Measurements from ENCODE around the gene ESYT3.

The ESYT3 gene

DNA sequence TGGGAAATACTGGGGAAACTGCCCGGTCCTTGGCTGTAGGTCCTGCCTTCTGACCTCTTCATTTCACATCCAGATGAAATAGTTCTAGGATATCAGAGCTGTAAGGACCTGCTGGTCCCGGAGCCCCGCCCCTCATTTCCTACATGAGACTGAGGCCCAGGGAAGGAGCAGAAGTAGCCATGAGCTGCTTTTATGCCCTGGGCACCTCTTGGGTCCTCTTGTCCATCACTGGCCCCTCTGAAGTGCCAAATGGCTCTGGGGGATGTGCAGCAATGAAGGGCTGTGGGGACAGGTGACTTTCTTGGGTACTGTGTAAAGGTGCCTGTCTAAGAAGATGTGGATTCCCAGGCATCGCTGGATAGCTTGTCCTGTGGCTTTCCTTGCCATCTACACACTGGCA, 40.3 kb upstream of the ESYT3 start:
- H3K27ac ChIP-seq, result no peak overlapping the region
- no peak for TF ChIP-seq CTCF (IDR thresholded peaks at IDR 0.05)
- intact Hi-C loops (cut with DNase I; ENCODE audit: low total_unique reads), result no loop called here

GRCh38 chr3:138394686-138395085, 39.7 kb upstream of the ESYT3 start:
- Histone ChIP-seq H3K4me3 (no peak overlapping the region), H3K9me3 (no peaks in the 10 kb centered on the region), H3K27me3 (no peaks in the 10 kb centered on the region), H3K27ac (no peak overlapping the region), H3K4me1 (peaks cover 0 to 12% (median 10%) of the 10 kb centered on the region in 4 donors), H3K36me3 (peaks cover 9 to 18% (median 16%) of the 10 kb centered on the region in 3 donors)
- intact Hi-C loops (cut with DNase I; ENCODE audit: low total_unique reads), result no loop called here
- DNase-seq, result no peak
- TF ChIP-seq CTCF (IDR thresholded peaks at IDR 0.05), result no peak

More for the DNA sequence above, 40.3 kb upstream of the ESYT3 start:
- Histone ChIP-seq H3K4me3 (no peak overlapping the region), H3K4me1 (peaks cover 0 to 17% (median 13%) of the 10 kb centered on the region in 4 donors), H3K36me3 (peaks cover 9 to 12% (median 10%) of the 10 kb centered on the region in 3 donors), H3K27me3 (no peaks in the 10 kb centered on the region), H3K9me3 (no peaks in the 10 kb centered on the region)
- DNase-seq, result peak in 1 of 2 donors; percentile 28

DNA sequence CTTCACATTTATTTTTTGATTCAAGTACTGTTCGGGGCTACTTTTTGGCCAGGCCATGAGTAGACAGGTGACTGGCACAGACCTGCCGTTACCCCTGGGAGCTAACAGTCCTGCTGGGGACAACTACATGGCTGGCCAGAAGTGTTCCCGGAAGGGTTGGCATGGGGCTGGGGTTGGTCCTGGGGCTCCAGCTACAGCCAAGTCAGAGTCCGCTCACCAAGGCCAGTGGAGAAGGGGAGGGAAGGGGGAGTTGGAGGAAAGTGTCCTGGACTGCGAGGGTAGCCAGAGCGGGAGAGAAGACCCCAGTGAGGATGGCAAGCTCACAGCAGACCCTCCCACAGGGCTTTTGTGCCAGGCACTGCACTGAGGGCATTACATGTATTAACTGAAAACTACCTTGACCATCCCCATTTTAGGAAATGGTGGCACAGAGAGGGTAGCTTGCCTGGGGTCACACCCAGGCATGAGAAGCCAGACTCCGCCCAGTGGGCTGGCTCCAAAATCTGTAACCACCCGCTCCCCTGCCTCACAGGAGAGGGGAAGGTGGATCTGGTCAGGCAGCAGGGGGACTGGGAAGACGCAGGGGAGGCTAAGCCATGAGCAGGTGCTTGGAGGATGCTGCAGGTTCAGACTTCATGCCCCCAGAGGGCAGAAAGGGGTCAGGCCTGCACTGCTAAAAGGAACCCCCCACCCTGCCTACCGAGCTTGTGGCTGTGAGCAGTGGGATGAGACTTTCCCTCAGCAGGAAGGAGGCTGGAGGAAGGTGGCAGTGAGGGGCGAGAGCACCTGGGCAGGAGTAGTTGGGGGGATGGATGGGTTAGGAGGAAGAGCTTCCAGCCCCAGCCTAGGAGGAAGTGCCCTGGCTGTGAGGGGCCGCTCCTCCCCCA, 38.3 kb upstream of the ESYT3 start:
- DNase-seq, result peak in 1 of 2 donors; percentile 56
- intact Hi-C loops (cut with DNase I; ENCODE audit: low total_unique reads), result no loop called here
- no peak overlapping the region for H3K27ac ChIP-seq
- H3K27me3 ChIP-seq, result no peaks in the 10 kb centered on the region
- TF ChIP-seq CTCF (IDR thresholded peaks at IDR 0.05), result no peak
- H3K4me1 ChIP-seq, result no peaks in the 10 kb centered on the region
- no peaks in the 10 kb centered on the region for H3K9me3 ChIP-seq
- H3K36me3 ChIP-seq, result peaks cover 16 to 30% (median 30%) of the 10 kb centered on the region in 3 donors
- H3K4me3 ChIP-seq, result no peak overlapping the region

DNA sequence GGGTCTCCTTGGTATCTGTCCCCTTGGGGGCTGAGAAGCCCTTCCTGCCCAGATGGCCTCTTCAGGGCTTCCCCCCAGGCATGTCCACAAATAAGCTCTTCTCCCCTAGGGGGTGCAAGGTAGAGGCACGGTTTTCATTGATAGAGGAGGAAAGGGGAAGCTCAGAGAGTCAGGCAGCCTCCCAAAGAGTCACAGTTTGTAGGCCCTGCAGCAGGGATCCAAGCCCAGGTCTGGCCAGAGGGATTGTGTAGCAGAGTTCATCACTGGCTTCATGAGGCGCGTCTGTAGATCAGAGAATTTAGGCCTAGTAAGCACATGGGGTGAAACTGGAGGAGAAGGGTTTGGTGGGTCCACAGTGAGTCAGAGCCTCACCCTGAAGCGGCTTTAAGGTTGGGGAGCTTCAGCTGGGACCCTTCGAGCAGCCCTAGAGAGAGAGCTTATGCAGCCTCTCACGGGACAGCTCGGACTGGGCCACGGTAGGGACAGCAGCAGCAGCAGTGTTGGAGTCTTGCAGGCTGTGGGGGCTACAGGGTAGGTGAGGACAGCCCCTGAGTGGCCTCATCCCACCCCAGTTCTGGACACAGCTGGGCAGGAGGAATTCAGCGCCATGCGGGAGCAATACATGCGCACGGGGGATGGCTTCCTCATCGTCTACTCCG, 37.5 kb upstream of the ESYT3 start:
- H3K4me1 ChIP-seq, result no peaks in the 10 kb centered on the region
- no peak for TF ChIP-seq CTCF (IDR thresholded peaks at IDR 0.05)
- peak in 1 of 2 donors; percentile 29 for DNase-seq
- H3K27ac ChIP-seq, result no peak overlapping the region
- peaks cover 16 to 38% (median 37%) of the 10 kb centered on the region in 3 donors for H3K36me3 ChIP-seq
- intact Hi-C loops (cut with DNase I; ENCODE audit: low total_unique reads), result no loop called here
- H3K27me3 ChIP-seq, result no peaks in the 10 kb centered on the region
- no peaks in the 10 kb centered on the region for H3K9me3 ChIP-seq
- H3K4me3 ChIP-seq, result no peak overlapping the region

DNA sequence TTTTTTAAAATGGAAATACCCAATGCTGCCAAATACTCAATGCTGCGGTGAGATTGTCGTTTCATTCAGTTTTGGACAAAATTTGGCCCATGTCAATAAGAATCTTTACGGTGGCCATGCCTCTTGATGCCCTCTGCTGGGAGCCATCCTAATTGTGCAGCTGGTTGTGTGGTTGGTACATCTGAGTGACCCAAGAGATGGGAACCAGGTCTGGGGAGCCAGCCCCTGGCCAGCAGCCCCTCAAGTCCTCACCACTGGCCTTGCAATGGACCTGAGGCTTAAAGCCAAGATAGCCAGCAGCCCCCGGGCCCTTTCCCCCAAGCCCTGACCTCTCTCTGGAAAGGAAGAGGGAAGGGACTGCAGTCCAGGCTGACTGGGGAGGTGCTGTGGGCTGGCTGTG, 36.4 kb upstream of the ESYT3 start:
- Histone ChIP-seq H3K36me3 (peaks cover 26 to 49% (median 46%) of the 10 kb centered on the region in 3 donors), H3K4me3 (no peak overlapping the region), H3K27me3 (no peaks in the 10 kb centered on the region), H3K27ac (no peak overlapping the region), H3K9me3 (no peaks in the 10 kb centered on the region), H3K4me1 (no peaks in the 10 kb centered on the region)
- no peak for DNase-seq
- TF ChIP-seq CTCF (IDR thresholded peaks at IDR 0.05), result no peak
- intact Hi-C loops (cut with DNase I; ENCODE audit: low total_unique reads), result no loop called here

Measured in tibial artery (tissue), 4 donors.